Activated CD4-positive, alpha-beta T cell treated with anti-CD3 and anti-CD28 coated beads, Interleukin-2, amount 10 ng/mL, durations not matched to agents 24 days and 14 days (primary cell): ENCODE results near the gene SEMA6C. TPM values are rescaled to one million over a fixed set of nuclear protein-coding genes. Genes with fewer than 3 reads are reported as not detected.

Experiments used
- DNase-seq: peaks from one replicate; pipeline ENCODE4 v3.0.0; 2022
- H3K27ac Mint-ChIP-seq: one replicate; pipeline ENCODE4 v1.8.0; 2022; ENCODE audit warnings: mild to moderate bottlenecking, mixed read lengths
- H3K27me3 Mint-ChIP-seq: one replicate; pipeline ENCODE4 v1.8.0; 2022; ENCODE audit warnings: mixed read lengths
- H3K36me3 Mint-ChIP-seq: one replicate; pipeline ENCODE4 v1.8.0; 2022; ENCODE audit warnings: low read depth, mild to moderate bottlenecking, mixed read lengths
- H3K4me1 Mint-ChIP-seq: one replicate; pipeline ENCODE4 v1.8.0; 2021; ENCODE audit warnings: mixed read lengths
- H3K4me3 Mint-ChIP-seq: one replicate; pipeline ENCODE4 v1.8.0; 2022; ENCODE audit warnings: mild to moderate bottlenecking, moderate library complexity, mixed read lengths
- H3K9me3 Mint-ChIP-seq: one replicate; pipeline ENCODE4 v1.8.0; 2021; ENCODE audit warnings: mixed read lengths
- intact Hi-C: fragments of 100-400 bp; cut with micrococcal nuclease; formaldehyde crosslinking; loops from one replicate; pipeline ENCODE4 v1.15.1; 2023
- total RNA-seq: library from RNA; stranded (reverse); gene quantifications from 2 replicates; pipeline ENCODE4 v1.2.3, GENCODE V29; 2022

SEMA6C gene
- total RNA-seq, 1 donor from 2014 or later, result 2.5 TPM

DNA sequence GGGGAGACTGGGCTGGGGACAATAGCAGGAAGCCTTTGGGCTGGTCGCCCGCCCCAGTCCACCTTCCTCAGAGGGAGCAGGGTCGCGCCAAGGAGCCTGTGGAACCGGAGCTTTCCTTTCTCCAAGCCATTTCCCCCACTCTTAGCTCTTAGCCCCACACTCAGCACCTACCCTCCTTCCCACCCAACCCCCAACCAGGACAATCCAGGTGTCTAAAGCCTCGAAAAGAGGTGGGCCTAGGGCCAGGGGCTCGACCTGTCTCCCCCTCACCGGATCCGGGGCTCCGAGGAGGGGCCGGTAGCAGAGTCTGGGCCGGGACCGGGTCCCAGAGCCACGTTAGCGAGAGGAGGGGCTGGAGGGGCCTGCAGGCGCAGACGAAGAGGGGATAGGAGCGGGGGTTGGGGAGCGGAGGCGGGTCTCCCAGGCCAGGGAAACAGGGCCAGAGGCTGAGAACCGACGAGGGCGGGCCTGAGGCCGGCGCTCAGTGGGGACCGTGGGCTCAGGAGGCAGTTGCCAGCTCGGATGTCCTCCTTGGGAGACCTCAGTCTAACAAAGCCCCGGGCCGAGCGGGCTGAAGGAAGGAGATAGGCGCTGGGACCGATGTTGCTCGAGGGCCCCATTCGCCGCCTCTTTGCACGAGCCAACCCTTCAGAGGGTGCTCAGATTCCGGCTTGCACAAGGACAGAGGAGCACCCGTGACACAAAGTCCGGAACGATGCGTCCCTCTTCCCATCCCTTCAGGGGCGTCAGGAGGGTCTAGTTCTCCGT is 943 bp downstream of the SEMA6C start:
- no peaks in the 10 kb centered on the region for H3K9me3 Mint-ChIP-seq

GRCh38 chr1:151144474-151145303 is 1.7 kb downstream of the SEMA6C start:
- Mint-ChIP-seq H3K27me3 (peaks cover 16% of the 10 kb centered on the region), H3K9me3 (no peaks in the 10 kb centered on the region), H3K27ac (no peak overlapping the region), H3K4me3 (no peak overlapping the region), H3K36me3 (no peaks in the 10 kb centered on the region), H3K4me1 (peaks cover 14% of the 10 kb centered on the region)
- peak; percentile 60 for DNase-seq
- intact Hi-C loops, result no loop called here

More for the DNA sequence above, 943 bp downstream of the SEMA6C start:
- Mint-ChIP-seq H3K36me3 (no peaks in the 10 kb centered on the region), H3K27me3 (peaks cover 18% of the 10 kb centered on the region), H3K4me3 (peak overlapping the region; percentile 90), H3K27ac (no peak overlapping the region), H3K4me1 (peaks cover 14% of the 10 kb centered on the region)
- peak; percentile 78 for DNase-seq
- intact Hi-C loops, result loop anchor here (1.0 to 2.0 kb wide), 2 partner anchors 11 to 15 kb away; partner anchors contain the start of gene TNFAIP8L2

DNA sequence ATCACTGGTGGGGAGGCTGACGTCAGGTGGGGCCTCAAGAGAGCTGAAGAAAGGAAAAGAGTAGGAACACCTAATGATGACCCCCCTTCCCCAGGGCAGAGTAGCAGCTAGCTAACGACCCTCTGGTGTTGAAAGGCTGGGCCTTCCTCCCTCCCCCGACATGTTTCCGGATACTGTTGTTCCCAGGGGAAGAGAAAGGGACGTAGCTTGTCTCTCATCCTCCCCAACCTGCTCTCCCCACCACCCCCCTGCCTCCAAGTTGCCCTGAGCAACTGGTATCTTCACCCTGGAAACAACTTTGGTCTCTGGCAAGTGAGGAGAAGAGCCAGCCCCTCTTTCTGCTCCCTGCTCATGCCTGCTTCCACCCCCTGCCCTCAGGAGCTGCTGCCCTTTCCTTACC is 2.4 kb downstream of the SEMA6C start:
- peaks cover 16% of the 10 kb centered on the region for H3K27me3 Mint-ChIP-seq
- DNase-seq, result no peak
- intact Hi-C loops, result no loop called here
- H3K36me3 Mint-ChIP-seq, result no peaks in the 10 kb centered on the region
- H3K4me1 Mint-ChIP-seq, result peaks cover 14% of the 10 kb centered on the region
- H3K9me3 Mint-ChIP-seq, result no peaks in the 10 kb centered on the region
- no peak overlapping the region for H3K4me3 Mint-ChIP-seq
- H3K27ac Mint-ChIP-seq, result no peak overlapping the region

DNA sequence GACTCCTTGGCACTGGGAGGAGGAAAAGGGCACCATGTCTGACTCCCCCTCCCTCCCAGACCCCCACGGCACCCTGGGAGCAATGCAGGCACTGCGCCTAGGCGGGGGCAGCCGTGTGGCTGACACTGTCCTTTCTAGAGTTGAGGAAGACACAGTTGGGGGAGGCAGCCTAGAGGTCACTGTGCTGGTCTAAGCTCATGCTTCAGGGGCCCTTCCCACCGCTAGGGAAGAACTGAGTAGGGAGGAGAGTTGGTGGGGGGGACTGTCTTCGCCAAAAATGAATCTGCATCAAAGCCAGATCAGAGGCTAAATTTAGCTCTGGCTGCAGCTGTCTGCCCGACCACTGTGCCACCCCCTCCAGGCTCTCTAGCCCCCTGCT is 3.4 kb downstream of the SEMA6C start:
- Mint-ChIP-seq H3K4me1 (peaks cover 14% of the 10 kb centered on the region), H3K36me3 (no peaks in the 10 kb centered on the region), H3K27me3 (peaks cover 13% of the 10 kb centered on the region), H3K4me3 (no peak overlapping the region), H3K27ac (no peak overlapping the region), H3K9me3 (no peaks in the 10 kb centered on the region)
- no peak for DNase-seq
- intact Hi-C loops, result no loop called here

- H3K4me1 Mint-ChIP-seq, result peaks cover 12% of the 10 kb centered on the region
- intact Hi-C loops, result no loop called here
- peaks cover 10% of the 10 kb centered on the region for H3K27me3 Mint-ChIP-seq
- no peaks in the 10 kb centered on the region for H3K9me3 Mint-ChIP-seq
- no peak for DNase-seq
- no peaks in the 10 kb centered on the region for H3K36me3 Mint-ChIP-seq
- no peak overlapping the region for H3K27ac Mint-ChIP-seq
- H3K4me3 Mint-ChIP-seq, result no peak overlapping the region
These were observed 3.9 kb downstream of the SEMA6C start for GRCh38 chr1:151142411-151143056.

- Mint-ChIP-seq H3K4me1 (no peaks in the 10 kb centered on the region), H3K27me3 (no peaks in the 10 kb centered on the region), H3K36me3 (no peaks in the 10 kb centered on the region), H3K4me3 (no peak overlapping the region), H3K27ac (no peak overlapping the region), H3K9me3 (no peaks in the 10 kb centered on the region)
- DNase-seq, result no peak
- intact Hi-C loops, result no loop called here
These were observed 8.6 kb downstream of the SEMA6C start for GRCh38 chr1:151137789-151138188.

DNA sequence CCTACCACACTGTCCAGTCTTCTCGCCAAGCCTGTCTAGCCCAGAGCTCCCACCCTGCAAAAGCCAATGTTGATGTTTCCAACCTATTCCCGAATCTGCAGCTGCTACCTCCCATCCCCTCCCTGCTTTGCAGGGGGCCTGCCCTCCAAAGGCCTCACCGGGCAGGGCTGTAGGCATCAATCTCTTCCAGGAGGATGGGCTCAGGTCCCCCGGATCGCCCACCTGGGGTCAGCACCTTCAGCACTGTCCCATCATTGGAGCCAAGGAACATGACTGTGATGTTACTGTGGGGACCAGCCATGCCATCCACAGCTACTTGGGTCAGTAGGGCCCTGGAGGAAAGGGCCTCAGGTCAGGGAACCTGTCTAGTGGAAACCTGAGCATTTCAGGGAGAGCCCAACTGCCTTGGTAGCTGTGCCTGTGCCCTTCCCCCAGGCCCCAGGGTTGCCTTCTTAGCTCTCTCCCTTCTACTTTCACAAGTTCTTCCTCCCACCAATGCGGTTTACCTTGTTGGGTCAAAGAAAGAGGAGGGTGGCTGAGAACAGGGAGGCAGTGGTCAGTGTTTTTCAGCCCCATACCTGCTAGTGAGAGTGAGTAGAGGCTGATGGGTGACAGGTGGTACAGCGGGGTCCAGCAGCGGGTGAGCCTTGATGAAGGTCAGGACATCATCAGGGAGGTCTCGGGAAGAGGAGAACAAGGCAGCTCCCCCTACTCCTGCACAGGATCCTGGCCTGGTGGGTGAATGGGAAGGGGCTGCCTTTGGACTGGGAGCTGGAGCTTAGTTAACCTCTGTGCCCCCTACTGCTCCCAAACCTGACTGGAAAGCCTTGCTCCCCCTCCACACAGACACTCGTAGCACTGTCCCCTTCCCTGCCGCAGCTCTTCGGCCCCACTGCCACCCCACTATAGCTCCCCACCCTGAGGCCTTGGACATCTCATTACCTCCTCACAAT is 10.7 kb downstream of the SEMA6C start:
- DNase-seq, result peak; percentile 59
- no peaks in the 10 kb centered on the region for H3K9me3 Mint-ChIP-seq
- H3K27me3 Mint-ChIP-seq, result peaks cover 4% of the 10 kb centered on the region
- no peaks in the 10 kb centered on the region for H3K36me3 Mint-ChIP-seq
- H3K4me3 Mint-ChIP-seq, result no peak overlapping the region
- intact Hi-C loops, result no loop called here
- H3K4me1 Mint-ChIP-seq, result peaks cover 6% of the 10 kb centered on the region
- no peak overlapping the region for H3K27ac Mint-ChIP-seq

- intact Hi-C loops, result no loop called here
- no peak for DNase-seq
- Mint-ChIP-seq H3K4me1 (peaks cover 6% of the 10 kb centered on the region), H3K36me3 (no peaks in the 10 kb centered on the region), H3K4me3 (no peak overlapping the region), H3K9me3 (no peaks in the 10 kb centered on the region), H3K27me3 (peaks cover 7% of the 10 kb centered on the region), H3K27ac (no peak overlapping the region)
These were observed 11.4 kb downstream of the SEMA6C start for GRCh38 chr1:151134991-151135390.

- Mint-ChIP-seq H3K27me3 (peaks cover 7% of the 10 kb centered on the region), H3K4me3 (no peak overlapping the region), H3K27ac (no peak overlapping the region), H3K9me3 (no peaks in the 10 kb centered on the region), H3K4me1 (peaks cover 6% of the 10 kb centered on the region), H3K36me3 (no peaks in the 10 kb centered on the region)
- no peak for DNase-seq
- intact Hi-C loops, result no loop called here
These were observed 12.0 kb downstream of the SEMA6C start for GRCh38 chr1:151134396-151134795.

GRCh38 chr1:151133018-151133806 is 13.2 kb downstream of the SEMA6C start:
- Mint-ChIP-seq H3K27me3 (peaks cover 7% of the 10 kb centered on the region), H3K4me3 (no peak overlapping the region), H3K9me3 (no peaks in the 10 kb centered on the region), H3K4me1 (peaks cover 6% of the 10 kb centered on the region), H3K36me3 (peaks cover 2% of the 10 kb centered on the region), H3K27ac (no peak overlapping the region)
- intact Hi-C loops, result no loop called here
- DNase-seq, result no peak

DNA sequence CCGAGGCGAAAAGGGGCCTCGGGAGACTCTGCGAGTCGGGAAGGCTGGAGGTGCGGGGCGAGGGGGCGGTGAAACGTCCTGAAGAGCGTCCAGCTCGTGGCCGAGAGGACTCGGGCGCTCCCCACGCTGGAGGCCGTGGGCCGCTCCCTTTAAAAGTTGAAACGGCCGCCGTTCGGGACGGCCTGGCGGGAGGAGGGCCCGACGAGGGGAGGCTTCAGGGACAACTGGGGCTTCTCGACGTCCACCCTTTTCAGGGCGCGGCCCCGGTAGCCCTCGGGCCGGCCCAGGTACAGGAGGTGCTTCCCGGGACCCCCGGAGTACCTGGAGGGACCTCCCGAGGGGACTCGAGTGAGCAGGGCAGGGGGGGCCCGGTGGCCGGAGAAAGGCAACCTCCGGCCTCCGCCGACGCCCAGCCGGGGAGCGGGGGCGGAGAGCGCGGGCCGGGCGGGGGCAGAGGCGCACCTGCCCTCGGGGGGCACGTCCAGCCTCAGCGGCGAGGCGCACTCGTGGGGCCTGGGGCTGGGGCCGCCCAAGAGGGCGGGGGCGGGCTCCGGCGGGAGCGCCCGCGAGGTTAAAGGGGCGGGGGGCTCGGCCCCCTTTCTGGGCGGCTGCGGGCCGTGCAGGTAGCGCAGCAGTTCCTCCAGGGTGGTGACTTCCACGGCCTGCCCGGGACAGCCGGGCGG is 14.0 kb downstream of the SEMA6C start:
- H3K4me3 Mint-ChIP-seq, result no peak overlapping the region
- no peak for DNase-seq
- intact Hi-C loops, result no loop called here

GRCh38 chr1:151131701-151132334 is 14.6 kb downstream of the SEMA6C start:
- DNase-seq, result no peak
- H3K27me3 Mint-ChIP-seq, result peaks cover 7% of the 10 kb centered on the region
- peaks cover 6% of the 10 kb centered on the region for H3K4me1 Mint-ChIP-seq
- peak overlapping the region; percentile 40 for H3K27ac Mint-ChIP-seq
- H3K4me3 Mint-ChIP-seq, result peak overlapping the region; percentile 70
- intact Hi-C loops, result loop anchor here (2.0 kb wide), 2 partner anchors 15 to 25 kb away; partner anchors contain the start of genes SEMA6C and TNFAIP8L2
- H3K9me3 Mint-ChIP-seq, result no peaks in the 10 kb centered on the region
- peaks cover 2% of the 10 kb centered on the region for H3K36me3 Mint-ChIP-seq

More for the DNA sequence above, 14.0 kb downstream of the SEMA6C start:
- H3K27me3 Mint-ChIP-seq, result peaks cover 7% of the 10 kb centered on the region
- no peaks in the 10 kb centered on the region for H3K9me3 Mint-ChIP-seq
- H3K27ac Mint-ChIP-seq, result no peak overlapping the region
- H3K4me1 Mint-ChIP-seq, result peaks cover 6% of the 10 kb centered on the region
- peaks cover 2% of the 10 kb centered on the region for H3K36me3 Mint-ChIP-seq
